GM21786 (cell line): ENCODE measurements around the gene NUDT16L1.

Source experiments
- ATAC-seq: cut with Tn5 transposase; IDR thresholded peaks from one replicate; pipeline ENCODE4 v1.9.1; 2021; ENCODE audit not compliant: unreplicated experiment

NUDT16L1 gene

GRCh38 chr16:4682084-4682591, 11.2 kb upstream of the NUDT16L1 start:
- no peak for ATAC-seq

- ATAC-seq = no peak
Observed at GRCh38 chr16:4682616-4683254, 10.6 kb upstream of the NUDT16L1 start.

- ATAC-seq = no peak
Observed at GRCh38 chr16:4683255-4684057, 9.9 kb upstream of the NUDT16L1 start.

GRCh38 chr16:4684058-4684715, 9.2 kb upstream of the NUDT16L1 start:
- no peak for ATAC-seq

GRCh38 chr16:4684763-4685162, 8.6 kb upstream of the NUDT16L1 start:
- ATAC-seq = no peak

GRCh38 chr16:4685292-4685691, 8.1 kb upstream of the NUDT16L1 start:
- ATAC-seq = no peak

GRCh38 chr16:4685776-4686496, 7.4 kb upstream of the NUDT16L1 start:
- ATAC-seq = no peak

- no peak for ATAC-seq
Observed at GRCh38 chr16:4686497-4687210, 6.7 kb upstream of the NUDT16L1 start.

- no peak for ATAC-seq
Observed at GRCh38 chr16:4687416-4687815, 5.9 kb upstream of the NUDT16L1 start.

GRCh38 chr16:4687946-4688673, 5.3 kb upstream of the NUDT16L1 start:
- no peak for ATAC-seq

- no peak for ATAC-seq
Observed at GRCh38 chr16:4688674-4689045, 4.7 kb upstream of the NUDT16L1 start.

- no peak for ATAC-seq
Observed at GRCh38 chr16:4689091-4689671, 4.2 kb upstream of the NUDT16L1 start.

GRCh38 chr16:4689864-4690704, 3.3 kb upstream of the NUDT16L1 start:
- ATAC-seq = no peak

GRCh38 chr16:4690946-4691665, 2.3 kb upstream of the NUDT16L1 start:
- no peak for ATAC-seq

- no peak for ATAC-seq
Observed at GRCh38 chr16:4691666-4692412, 1.5 kb upstream of the NUDT16L1 start.

GRCh38 chr16:4692460-4693295, 684 bp upstream of the NUDT16L1 start:
- peak; percentile 12 for ATAC-seq
